Activated CD4-positive, CD25-positive, alpha-beta regulatory T cell treated with anti-CD3 and anti-CD28 coated beads, Interleukin-2, amount 50 U/mL, for 16 hours (primary cell): Measurements from ENCODE around the gene PRRT3.
"Not testable (repeated sequence)": the region's sequence is repeated elsewhere in the genome, so short reads cannot be mapped to it uniquely, and the experiment has no call there.

Experiments used
- DNase-seq: peaks from one replicate; pipeline ENCODE4 v3.0.0-alpha.2; 2020; ENCODE audit warnings: low read depth, low spot score

Gene PRRT3

DNA sequence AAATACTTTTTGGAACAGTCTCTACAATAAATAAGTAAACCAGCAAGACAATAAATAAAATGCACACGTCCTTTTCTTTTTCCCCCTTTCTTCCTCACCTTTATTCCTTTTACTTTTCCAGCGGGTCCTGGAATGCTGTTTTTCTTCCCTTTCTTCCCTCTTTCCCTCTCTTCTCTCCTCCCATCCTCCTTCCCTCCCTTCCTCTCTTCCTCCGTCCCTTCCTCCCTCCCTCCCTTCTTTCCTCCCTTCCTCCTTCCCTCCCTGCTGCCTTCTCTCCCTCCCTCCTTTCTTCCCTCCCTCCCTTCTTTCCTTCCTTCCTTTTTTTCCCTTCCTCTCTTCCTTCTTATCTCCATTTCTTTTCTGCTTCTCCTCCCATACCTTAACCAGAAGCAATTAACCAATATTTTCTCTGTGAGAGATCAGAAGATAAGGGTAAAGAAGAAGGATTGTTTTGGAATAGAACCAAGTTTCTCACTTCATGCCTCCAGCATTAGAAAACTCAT, 52.9 kb downstream of the PRRT3 start:
- DNase-seq, result no peak

DNA sequence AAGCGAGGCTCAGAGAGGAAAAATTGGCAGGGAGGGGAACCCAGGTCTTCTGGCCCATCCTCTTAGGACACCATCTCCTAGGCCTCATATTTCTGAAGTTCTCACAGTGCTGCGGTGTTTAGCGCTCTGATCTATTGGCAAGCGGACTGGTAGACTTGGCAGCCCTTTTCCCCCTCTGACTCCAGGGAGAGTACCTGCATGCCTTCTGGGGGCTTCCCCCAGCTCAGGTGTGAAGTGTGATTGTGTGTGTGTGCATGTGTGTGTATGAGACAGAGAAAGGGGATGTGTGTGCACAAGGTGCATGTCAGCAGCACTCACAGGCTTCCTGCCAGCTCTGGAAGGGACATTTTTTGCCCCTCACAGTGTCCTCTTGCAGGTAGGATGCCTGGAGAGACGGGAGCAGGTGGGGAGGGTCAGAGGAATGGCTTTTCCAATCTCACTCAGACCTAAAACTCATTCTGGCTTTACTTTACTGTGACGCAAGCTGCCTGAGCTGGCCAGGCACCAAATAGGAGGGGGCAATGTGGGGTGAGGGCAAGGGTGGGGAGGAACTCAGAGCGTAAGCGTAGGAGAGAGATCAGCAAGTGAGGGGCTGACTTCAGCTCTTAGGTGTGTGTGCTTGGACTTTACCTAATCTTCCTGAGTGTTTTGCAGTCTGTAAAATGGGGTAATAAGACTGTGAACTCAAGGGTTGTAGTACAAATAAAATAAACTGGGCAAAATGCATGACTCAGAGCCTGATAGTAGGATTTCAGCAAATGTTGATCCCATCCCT, 53.6 kb downstream of the PRRT3 start:
- DNase-seq, result no peak

DNA sequence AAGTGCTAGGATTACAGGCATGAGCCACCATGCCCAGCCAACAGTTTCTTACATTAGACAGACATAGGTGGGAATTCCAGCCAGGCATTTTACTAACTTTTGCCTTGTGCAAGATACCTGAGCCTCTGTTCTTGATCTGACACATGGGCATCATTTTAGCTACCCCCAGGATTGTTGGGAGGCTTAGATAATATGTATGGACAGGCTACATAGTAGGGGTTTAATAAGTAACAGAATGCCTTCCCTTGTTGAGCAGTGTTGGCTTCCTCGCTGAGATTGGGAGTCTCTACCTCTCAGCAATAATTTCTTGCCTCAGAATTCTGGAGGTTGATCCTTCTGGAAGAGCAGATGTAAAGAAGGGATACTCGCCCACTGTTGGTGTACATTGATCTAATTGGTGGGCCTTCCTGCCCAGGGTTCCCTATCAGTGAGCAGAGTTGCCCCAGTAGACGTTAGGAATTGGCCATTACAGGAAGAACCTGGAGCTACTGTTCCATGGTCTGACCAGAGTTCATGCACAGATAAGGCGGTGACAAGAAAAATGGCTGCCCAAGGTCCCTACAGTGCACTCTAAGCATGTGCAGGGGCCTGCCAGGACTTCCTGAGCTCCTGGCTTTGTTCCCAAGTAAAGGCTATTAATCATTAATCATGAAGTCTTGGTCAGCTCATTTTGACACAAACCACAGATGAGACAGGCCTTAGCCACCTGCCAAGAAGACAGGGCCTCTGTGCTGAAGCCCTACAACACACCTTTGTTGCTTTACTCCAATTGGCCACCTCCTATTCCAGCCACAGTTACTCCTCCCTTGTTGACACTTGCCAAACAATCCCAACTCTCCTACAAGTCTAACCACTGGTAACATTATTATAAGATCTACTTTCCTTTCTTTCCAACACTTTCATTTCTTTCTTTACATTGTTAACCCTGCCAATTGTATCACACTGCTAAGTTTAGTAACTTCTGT, 54.5 kb downstream of the PRRT3 start:
- DNase-seq, result no peak

GRCh38 chr3:9896755-9897407, 55.3 kb downstream of the PRRT3 start:
- not testable (repeated sequence) for DNase-seq

DNA sequence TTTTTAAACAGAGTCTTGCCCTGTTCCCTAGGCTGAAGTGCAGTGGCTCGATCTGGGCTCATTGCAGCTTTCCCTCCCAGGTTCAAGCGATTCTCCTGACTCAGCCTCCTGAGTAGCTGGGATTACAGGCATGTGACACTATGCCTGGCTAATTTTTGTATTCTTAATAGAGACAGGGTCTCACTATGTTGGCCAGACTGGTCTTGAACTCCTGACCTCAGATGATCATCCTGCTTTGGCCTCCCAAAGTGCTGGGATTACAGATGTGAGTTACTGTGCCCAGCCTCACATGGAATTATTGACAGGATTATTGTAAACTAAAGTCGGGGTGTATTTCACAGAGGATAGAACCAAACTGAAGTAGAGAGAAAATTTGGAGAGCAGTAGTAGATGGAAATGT, 56.5 kb downstream of the PRRT3 start:
- not testable (repeated sequence) for DNase-seq
